ENCODE data around the gene KLK1.
"Not testable (repeated sequence)": the region's sequence is repeated elsewhere in the genome, so short reads cannot be mapped to it uniquely, and the experiment has no call there.

KLK1 gene

GRCh38 chr19:50794074-50794875, 29.3 kb downstream of the KLK1 start:
- peak in 1 of 2 experiments; percentile 45 for DNase-seq (ENCODE audit: low read depth in 2 of 2)

GRCh38 chr19:50793558-50794065, 30.0 kb downstream of the KLK1 start:
- no peak for DNase-seq (ENCODE audit: low read depth in 2 of 2)

- DNase-seq (ENCODE audit: low read depth in 2 of 2): no peak
These were observed 31.0 kb downstream of the KLK1 start for GRCh38 chr19:50792272-50793250.

GRCh38 chr19:50791594-50792271, 31.9 kb downstream of the KLK1 start:
- DNase-seq (ENCODE audit: low read depth in 2 of 2): no peak

GRCh38 chr19:50790922-50791467, 32.6 kb downstream of the KLK1 start:
- no peak for DNase-seq (ENCODE audit: low read depth in 2 of 2)

- DNase-seq (ENCODE audit: low read depth in 2 of 2): no peak
These were observed 33.2 kb downstream of the KLK1 start, which contains the start of gene ACP4 for GRCh38 chr19:50790396-50790795. Gene ACP4 (plus strand): TSS chr19:50790415. CDS start chr19:50790415, 0 bp downstream.

GRCh38 chr19:50785329-50785728, 38.3 kb downstream of the KLK1 start:
- DNase-seq (ENCODE audit: low read depth in 2 of 2): no peak

- no peak for DNase-seq (ENCODE audit: low read depth in 2 of 2)
These were observed 38.9 kb downstream of the KLK1 start for GRCh38 chr19:50784710-50785109.

- not testable (repeated sequence) for DNase-seq (ENCODE audit: low read depth in 2 of 2)
These were observed 39.8 kb downstream of the KLK1 start for GRCh38 chr19:50783848-50784152.

GRCh38 chr19:50780753-50781435, 42.7 kb downstream of the KLK1 start:
- no peak for DNase-seq (ENCODE audit: low read depth in 2 of 2)

- no peak for DNase-seq (ENCODE audit: low read depth in 2 of 2)
These were observed 43.8 kb downstream of the KLK1 start for GRCh38 chr19:50779504-50780457.

- no peak for DNase-seq (ENCODE audit: low read depth in 2 of 2)
These were observed 44.6 kb downstream of the KLK1 start for GRCh38 chr19:50778906-50779430.

- no peak for DNase-seq (ENCODE audit: low read depth in 2 of 2)
These were observed 45.7 kb downstream of the KLK1 start for GRCh38 chr19:50777830-50778303.

- DNase-seq (ENCODE audit: low read depth in 2 of 2): no peak
These were observed 46.3 kb downstream of the KLK1 start for GRCh38 chr19:50777261-50777660.

- DNase-seq (ENCODE audit: low read depth in 2 of 2): no peak
These were observed 47.5 kb downstream of the KLK1 start for GRCh38 chr19:50776131-50776530.

- not testable (repeated sequence) for DNase-seq (ENCODE audit: low read depth in 2 of 2)
These were observed 50.1 kb downstream of the KLK1 start for GRCh38 chr19:50773454-50773853.

- not testable (repeated sequence) for DNase-seq (ENCODE audit: low read depth in 2 of 2)
These were observed 50.7 kb downstream of the KLK1 start for GRCh38 chr19:50772912-50773311.

GRCh38 chr19:50772476-50772875, 51.1 kb downstream of the KLK1 start:
- no peak for DNase-seq (ENCODE audit: low read depth in 2 of 2)

GRCh38 chr19:50770888-50771287, 52.7 kb downstream of the KLK1 start:
- DNase-seq (ENCODE audit: low read depth in 2 of 2): no peak
